Globus pallidus (tissue), 1 donor: ENCODE results near the gene HES5.

ENCODE experiments used
- DNase-seq: peaks from one replicate; pipeline ENCODE4 v3.0.0-alpha.2; 2015; ENCODE audit warnings: low spot score

HES5 gene

DNA sequence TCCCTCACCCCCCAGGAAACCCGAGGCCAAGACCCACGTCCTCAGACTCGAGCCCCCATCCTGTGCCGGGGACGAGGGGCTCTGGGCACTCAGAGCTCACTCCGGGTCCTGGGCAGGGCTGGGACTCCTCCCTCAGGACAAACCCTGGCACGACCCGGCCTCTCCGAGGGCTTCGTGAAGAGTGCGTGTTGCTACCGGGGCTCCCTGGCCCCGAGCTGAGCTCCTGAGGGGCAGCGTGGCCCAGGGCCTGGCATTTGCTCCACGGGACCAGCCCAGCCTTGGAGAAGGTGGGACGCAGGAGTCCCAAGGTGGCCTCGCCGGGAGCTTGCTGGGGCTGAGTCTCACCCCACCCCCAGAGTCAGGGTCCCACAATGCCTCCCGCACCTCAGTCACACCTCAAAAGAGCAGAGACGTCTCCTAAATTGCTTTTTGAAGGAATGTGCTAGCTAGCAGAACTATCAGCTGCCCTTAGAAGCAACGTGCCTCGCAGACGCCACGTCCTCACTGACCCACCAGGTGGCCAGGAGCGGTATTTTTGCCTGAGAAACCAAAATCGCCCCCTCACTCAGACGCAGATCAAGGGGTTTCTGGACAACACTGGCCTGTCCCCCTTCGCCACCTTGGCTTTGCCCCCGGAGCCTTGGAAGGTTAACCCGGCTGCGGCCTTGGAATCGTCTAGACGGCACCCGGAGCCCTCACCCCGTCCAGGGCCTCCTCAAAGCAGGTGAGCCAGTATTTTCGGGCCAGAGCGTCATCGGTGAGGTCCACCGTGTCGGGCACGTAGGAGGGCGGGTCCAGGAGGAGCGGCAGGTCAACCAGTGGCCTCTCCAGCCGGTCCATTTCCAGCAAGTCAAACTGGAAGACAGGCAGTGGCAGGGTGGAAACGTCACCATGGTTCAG is 14.9 kb downstream of the HES5 start:
- no peak for DNase-seq

DNA sequence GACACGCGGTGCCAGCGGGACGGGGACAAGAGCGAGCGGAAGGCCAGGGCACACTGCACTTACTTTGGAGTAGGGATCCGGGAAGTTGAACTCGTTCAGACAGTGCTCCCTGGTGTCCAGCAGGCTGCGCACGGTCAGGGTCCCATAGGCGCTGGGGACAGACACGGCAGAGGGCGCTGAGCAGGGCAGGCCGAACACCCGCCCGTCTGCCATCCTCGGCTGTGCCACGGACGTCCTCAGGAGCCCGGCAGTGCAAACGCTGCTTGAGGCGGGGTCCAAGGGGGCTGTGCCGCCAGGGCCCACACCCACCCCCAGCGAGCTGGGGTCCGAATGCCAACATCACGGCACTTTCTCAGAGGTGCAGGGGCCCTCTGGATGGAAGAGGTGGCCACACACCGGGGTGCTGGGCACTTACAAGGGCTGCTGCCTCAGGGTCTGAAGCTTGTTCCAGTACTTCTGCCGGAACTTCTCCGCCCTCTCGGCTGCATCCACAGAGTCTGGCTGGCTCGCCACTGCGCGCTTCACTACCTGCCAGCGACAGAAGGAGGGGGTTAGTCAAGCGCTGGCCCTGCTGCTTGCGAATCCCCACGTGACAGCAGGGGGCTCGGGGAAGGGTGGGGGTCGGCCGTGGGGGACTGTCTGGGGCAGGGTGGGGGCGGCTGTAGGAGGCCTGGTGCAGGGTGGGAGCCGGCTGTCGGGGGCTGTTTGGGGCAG is 16.0 kb downstream of the HES5 start:
- DNase-seq = no peak

DNA sequence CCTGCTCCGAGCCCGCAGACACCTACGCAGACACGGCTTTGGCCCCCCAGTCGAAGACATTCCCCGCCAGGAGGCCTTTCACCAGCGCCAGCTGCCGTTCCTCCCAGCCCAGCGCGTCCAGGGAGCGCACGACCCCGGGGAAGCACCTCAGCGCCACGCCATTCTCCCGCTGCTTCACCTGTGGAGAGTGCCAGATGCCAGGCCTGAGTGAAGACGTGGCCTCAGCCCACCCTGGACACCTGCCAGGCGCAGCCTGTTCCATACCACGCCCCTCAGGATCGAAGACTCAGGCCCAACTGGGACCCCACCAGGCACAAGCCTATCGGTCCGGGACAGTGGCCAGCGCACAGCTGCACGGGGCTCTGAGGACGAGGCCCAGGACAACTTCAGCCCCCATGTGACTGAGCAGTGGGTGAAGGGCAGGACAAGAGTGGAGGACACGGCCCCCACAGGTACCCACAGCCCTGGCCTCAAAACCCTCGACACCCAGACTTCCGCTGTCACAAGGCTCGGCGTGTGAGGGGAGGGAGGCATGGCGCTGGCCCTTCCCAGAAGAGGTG is 17.1 kb downstream of the HES5 start:
- DNase-seq = no peak

DNA sequence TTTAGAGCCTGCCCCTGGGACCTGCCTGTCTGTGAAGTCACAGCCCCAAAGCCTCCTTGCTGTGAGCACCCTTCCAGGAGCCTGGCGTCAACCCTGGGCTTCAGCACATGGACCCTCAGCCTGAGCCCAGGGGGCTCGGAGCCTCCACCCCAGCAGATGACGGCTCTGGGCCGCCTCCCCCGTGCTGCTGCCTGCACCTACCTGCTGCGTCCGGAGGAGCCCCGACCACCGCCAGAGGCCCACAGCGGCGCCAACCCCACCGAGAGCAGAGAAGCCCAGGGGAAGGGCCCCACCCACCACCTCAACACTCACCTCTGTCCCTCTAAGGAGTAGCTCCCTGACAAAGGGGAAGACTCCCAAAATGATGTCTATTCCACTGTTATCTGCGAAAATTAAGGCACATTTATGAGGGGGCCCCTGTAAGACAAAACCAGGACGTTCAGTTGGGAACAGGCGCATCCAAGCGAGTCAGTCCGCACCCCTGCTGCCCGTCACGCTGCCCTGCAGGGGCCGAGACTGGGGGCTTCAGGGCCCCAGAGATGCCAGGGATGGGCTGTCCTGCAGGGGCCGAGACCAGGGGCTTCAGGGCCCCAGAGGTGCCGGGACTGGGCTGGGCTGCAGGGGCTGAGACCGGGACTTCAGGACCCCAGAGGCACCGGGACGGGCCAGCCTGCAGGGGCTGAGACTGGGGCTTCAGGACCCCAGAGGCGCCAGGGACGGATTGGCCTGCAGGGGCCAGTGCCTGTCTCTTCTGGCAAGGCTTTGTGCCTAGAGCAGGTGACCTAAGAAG is 19.5 kb downstream of the HES5 start:
- no peak for DNase-seq

DNA sequence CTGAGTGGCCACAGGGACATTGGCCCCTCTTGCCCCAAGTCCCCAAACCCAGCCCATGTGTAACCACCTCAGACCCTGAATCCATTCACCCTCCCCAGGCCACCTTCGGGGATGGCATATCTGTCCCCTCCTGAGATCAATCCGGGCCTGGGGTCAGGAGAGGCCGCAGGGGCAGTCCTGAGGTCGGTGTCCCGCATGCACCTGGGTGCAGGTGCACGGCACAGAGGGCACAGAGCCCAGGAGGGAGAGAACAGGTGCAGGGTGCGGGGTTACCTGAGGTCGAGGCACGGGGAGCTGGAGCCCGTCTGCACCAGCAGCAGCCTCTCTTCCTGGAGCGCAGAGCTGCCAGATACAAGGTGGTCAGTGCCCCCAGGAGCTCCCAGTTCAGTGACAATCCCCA is 20.5 kb downstream of the HES5 start:
- no peak for DNase-seq

DNA sequence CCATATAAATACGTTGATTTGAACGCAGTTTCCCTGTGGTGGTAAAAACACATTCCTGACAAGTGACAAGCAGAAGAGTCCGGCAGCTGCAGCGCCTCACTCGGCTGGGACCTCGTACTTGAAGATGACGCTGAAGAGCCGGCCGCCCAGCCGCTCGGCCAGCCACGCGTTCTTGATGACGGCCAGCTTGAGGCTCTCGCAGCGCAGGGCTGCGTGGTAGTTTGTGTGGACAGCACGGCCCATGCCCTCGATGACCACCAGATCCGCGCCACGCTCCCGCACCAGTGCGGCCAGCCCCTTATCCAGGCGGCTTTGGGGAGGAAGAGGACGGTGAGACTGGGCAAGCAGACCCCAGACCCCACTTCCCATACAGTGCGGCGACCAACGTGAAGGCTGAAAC is 21.3 kb downstream of the HES5 start:
- no peak for DNase-seq

DNA sequence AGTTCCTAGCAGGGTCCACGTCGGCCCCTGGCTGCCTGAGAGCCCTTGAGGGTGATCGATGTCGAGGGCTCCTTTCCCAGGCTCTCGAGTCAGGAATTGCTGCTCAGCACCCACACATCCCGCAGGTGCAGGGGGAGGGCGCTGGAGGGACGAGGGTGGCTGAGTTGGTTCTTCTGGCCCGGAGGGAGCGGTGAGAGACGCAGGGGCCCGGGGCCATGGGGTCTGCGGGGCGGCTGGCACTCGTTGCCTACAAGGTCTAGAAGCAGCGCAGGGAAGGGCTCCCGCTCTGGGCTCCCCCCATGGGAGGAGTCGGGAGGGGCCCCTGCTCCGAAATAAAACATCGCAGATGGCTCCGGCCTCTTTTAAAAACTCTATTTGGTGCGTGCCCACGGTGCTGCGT is 21.9 kb downstream of the HES5 start:
- DNase-seq = no peak

DNA sequence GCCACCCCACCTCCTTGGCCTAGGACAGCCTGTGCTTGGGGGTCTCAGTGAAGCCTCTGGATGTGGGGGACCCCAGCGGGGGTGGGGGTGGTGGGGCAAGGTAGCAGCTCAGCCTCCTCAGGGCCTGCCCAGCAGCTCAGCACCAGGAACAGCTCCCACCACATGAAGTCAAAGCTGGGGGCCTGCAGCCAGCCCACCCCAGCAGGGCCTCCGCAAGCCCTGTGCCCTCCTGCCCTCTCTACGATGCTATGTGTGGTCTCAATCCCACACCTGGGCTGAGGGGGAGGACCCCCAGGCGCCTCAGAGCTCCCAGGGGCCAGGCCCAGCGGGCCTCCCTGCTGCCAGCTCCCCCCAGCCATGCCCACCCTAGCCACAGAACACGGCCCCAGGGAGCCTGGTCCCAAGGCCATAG is 22.3 kb downstream of the HES5 start:
- DNase-seq = no peak

DNA sequence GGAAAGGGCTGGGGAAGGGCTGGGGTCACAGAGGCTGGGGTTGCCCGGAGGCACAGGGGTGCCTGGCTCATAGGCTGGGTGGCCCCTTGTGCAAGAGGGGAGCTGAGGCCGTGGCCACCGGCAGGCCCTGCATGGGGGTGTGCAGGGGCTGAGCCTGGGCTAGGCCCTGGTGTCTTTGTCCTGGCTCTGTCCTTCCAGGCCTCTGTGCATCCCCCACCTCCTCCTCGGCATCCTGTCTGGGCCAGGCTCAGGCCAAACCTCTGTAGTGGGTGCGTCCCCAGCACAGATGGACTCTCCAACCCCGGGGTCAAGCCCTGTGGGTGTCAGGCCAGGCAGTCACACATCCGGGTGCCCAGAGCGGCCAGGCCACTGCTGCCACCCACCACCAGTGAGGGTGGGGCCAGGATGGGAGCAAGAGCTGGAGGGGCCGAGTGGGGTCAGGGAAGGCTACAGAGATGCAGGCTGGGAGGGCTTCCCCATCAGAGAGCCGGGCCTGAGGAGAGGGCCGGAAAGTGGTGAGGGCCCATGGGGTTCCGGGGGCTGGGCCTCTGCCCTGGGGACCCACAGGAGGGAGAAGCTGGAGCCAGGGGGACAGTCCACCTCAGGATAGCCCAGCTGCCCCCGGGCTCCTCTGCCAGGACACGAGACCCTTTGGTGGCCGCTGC is 23.0 kb downstream of the HES5 start:
- no peak for DNase-seq

DNA sequence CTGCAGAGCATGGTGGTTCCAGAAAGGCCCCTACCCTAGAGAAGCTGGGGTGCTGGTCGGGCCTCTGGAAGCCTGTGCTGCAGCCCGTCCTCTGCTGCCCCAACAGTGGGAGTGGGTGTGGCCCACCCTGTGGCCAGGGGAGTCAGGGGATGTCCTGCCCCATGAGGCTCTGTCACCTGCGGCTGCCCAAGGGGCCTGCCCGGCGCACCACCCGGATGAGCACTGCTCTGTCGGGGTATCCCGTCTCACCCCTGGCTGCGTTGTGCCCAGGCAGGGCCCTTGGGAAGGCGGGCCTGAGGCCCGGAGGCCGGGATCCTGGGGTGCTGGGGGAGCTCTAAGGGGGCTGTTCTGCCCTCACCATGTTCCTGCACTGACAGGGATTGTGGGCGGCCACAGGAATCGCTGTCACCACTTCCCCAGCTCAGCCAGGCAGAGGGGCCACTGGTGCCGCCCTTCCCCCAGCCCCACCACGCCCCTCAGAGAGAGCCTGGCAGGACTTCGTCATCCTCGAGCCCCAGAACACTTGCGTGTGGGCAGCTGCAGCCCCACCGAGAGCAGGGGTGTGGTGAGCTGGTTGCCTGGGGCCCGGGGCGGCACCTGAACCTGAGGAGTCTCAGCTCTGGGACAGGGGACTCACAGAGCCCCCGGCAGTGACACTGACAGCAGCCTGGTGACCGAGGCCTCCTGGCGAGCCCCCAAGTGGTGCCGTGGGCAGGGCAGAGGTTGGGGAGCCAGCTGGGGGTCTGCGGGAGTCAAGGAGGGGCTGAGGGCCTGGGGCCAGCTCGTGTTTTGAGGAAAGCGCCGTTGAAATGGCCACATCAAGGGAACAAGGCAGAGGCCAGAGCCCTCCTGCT is 23.8 kb downstream of the HES5 start:
- DNase-seq = no peak

DNA sequence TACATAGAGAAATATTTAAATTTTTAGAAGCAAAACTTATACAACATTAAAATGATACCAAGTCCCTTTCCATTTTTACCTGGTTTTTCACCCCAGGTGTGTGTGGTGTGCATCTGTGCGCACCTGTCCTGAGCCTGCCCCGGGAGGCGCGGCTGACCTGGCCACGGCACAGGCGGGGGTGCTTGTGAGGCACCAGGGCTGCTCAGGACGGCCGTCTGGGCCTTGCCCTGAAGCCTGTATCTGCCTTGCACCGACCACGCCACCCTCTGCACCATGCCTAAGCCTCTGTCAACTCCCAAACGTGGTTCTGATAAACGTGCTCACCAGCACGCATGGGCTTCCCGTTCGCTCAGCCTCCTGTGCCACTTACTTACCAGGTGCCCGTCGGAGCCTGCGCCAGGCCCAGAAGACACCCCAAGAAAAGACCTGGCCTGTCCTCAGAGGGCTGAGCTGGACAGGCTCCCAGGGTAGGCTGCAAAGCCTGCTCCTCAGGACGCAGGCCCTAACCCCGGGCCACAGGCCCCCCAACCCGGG is 24.5 kb downstream of the HES5 start:
- no peak for DNase-seq

DNA sequence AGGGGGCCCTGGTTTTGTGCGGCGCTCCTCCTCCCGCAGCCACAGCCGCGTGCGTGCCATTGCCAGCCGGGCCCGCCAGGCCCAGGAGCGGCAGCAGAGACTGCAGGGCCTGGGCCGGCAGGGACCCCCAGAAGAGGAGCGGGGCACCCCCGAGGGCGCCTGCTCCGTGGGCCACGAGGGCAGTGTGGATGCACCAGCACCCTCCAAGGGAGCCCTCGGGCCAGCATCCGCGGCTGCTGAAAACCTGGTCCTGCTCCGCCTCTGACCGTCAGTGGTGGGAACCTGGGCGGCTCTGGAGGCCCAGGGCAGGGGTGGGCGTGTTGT is 25.2 kb downstream of the HES5 start:
- no peak for DNase-seq

DNA sequence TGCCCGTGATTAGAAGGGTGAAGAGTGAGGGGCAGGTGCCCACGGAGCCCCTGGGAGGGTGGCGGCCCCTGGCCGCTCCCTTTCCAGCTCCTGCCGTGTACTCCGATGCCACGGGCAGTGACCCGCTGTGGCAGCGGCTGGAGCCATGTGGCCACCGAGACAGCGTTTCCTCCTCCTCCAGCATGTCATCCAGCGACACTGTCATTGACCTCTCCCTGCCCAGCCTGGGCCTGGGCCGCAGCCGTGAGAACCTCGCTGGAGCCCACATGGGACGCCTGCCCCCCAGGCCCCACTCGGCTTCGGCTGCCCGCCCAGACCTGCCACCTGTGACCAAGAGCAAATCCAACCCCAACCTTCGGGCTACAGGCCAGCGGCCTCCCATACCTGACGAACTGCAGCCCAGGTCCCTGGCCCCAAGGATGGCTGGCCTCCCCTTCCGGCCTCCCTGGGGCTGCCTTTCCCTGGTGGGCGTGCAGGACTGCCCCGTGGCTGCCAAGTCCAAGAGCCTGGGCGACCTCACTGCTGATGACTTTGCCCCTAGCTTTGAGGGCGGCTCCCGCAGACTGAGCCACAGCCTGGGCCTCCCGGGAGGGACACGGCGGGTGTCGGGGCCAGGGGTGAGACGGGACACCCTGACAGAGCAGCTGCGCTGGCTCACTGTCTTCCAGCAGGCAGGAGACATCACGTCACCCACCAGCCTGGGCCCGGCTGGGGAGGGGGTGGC is 25.7 kb downstream of the HES5 start:
- DNase-seq = no peak

DNA sequence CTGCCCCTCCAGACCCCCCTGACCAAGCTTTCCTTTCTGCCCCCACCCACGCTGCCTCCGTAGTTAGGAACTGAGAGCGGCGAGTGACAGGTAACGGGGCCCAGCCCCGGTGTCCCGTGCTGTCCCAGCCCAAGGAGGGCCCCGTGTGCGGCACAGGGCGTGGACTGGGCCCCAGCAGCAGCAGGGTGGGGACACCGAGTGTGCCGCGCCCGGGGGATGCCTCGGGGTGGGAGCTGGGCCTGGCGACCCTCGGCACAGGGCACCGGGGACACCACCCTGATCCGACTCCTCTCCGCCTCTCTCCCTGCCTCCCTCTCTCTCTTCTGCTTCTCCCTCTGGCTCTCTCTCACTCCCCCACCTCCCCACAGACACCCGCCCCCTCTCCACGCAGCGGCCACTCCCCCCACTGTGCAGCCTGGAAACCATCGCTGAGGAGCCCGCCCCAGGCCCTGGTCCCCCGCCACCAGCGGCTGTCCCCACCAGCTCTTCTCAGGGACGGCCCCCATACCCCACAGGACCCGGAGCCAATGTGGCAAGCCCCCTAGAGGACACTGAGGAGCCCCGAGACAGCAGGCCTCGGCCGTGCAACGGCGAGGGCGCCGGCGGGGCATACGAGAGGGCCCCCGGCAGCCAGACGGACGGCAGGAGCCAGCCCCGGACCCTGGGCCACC is 26.4 kb downstream of the HES5 start:
- DNase-seq = no peak

DNA sequence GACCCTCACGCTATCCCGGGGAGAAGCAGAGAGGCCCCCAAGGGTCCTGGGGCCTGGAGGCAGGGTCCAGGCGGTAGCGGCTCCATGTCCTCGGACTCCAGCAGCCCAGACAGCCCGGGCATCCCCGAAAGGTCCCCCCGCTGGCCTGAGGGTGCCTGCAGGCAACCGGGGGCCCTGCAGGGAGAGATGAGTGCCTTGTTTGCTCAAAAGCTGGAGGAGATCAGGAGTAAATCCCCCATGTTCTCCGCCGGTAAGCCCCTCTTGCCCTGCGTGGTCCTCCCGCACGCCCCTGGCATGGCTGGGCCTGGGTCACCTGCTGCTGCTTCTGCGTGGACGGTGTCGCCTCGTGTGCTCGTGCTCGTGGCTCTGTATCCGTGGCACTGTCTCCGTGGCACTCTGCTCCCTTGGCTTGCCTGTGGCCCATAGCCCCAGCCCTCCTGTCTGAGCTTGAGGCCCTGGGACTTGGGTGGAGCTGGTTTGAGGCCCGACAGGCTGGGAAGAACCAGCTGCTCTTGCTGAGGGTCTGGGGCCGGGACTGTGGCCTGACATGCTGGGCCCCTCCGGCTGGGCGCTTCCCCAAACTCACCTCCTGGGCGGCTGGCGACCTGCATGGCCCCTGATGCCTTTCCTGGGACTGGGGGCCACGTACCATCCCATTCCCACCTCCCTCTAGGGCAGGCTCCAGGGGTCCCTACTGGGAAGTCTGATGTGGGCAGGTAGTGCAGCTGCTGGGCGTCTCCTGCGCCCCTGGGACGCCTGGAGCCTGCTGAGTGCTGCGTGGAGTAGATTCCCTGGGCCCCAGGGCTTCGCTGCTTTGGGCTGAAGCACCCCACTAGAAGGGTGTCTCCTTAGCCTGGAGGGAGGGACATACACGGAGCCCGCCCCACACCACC is 27.2 kb downstream of the HES5 start:
- no peak for DNase-seq

DNA sequence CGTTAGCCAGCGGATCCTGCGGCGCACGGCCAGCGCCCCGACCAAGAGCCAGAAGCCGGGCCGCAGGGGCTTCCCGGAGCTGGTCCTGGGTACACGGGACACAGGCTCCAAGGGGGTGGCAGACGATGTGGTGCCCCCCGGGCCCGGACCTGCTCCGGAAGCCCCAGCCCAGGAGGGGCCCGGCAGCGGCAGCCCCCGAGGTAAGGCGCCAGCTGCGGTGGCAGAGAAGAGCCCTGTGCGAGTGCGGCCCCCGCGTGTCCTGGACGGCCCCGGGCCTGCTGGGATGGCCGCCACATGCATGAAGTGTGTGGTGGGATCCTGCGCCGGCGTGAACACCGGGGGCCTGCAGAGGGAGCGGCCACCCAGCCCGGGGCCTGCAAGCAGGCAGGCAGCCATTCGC is 27.9 kb downstream of the HES5 start:
- DNase-seq = no peak

DNA sequence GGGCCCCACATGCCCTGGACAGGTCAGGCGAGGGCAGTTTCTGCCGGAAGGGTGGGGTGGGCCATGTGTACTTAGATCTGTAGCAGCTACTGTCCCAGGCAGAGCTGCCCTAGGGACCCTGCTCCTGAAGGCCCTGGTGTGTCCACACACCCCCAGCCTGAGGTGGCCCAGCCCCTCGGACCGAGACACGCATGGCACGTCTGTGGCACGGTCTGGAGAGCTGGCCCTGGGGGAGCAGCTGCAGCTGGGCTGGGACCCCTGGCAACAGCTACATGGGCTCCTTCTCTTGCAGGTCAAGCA is 28.3 kb downstream of the HES5 start:
- no peak for DNase-seq

DNA sequence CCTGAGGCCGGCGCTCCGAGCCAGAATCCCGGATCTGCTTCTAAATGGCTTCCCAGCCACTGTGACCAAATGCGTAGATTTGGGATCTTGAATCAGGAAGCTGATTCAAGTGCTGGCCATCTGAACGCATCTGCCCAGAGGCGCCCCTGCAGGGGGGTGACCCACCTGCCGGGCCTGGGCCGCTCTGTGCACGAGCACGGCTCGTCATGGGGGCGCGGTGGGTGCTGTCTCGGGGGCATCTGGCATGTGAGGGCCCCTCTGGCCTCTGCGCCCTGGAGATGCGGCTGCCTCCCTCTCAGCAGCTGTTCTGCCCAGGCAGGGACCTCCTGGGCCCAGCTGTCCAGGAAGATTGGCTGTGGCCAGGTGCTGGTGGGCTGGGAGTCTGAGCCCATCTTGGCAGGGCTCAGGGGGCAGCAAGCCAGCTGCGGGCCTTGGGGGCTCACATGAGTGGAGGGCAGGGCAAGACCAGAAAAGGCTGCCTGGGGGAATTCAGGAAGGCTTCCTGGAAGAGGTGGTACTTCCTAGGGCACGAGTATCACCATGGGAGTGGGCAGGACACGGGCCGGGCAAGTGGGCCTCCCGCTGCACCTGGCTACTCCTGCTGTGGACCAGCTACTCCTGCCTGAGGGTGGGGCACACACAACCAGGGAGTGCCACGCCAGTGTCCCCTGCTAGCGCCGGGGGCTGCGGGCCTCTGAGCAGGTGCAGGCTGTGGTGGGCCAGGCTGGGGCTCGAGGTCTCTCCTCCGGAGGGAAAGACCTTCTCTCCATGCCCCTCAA is 28.8 kb downstream of the HES5 start:
- no peak for DNase-seq
